Hematopoietic multipotent progenitor cell treated with erythropoietin and hydrocortisone succinate and interleukin-3 and kit ligand, for 4 days (in vitro differentiated cells): ENCODE measurements around the gene CYB561D2.

ENCODE experiments used
- DNase-seq: peaks from one replicate; pipeline ENCODE4 v3.0.0-alpha.2; 2015

The CYB561D2 gene

DNA sequence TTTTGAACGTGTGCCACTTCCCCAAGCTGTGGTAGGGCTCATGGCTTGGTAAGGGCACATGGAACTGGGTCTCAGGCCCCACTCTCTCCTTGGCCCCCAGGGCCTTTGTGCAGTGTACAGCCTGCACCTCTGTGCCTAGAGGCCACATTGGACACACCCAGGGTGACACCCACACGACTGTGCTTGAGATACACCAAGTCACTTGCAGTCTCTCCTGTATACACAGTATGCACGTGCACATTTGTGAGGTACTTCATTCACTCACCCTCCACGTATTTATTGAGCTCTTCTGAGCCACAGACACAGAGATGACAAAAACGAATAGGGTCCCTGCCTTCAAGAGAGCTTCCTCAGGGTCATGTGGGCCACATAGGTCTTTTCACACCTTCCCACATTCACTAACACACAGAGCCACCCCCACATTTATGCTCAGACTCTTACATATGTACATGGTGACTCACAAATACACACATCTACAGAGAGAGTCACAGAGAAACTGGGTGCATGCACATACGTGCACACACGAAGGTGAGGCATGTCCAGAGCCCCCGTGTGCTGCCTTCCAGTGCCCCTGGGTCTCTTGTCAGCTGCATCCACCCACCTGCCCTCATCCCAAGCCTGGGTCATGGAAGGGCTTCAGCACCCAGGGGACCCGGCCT lies 18.5 kb downstream of the CYB561D2 start:
- no peak for DNase-seq

DNA sequence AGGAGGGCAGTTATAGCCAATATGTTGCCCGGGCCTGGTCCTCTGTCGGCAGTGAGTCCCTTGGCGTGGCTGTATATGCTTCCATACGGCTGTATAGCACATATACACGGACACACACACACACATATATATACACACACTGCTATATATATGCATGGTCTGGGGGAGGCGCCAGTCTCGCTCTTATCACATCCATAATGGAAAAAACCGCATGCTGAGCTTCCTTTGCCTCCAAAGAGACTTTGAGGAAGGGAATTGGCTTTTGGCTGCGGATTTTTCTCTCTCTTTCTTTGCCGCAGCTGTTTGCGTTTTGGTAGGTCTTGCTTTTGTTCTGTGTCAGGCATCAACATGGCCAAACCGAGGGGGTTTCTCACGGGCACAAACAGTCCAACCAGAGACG lies 19.9 kb downstream of the CYB561D2 start:
- peak; percentile 72 for DNase-seq

DNA sequence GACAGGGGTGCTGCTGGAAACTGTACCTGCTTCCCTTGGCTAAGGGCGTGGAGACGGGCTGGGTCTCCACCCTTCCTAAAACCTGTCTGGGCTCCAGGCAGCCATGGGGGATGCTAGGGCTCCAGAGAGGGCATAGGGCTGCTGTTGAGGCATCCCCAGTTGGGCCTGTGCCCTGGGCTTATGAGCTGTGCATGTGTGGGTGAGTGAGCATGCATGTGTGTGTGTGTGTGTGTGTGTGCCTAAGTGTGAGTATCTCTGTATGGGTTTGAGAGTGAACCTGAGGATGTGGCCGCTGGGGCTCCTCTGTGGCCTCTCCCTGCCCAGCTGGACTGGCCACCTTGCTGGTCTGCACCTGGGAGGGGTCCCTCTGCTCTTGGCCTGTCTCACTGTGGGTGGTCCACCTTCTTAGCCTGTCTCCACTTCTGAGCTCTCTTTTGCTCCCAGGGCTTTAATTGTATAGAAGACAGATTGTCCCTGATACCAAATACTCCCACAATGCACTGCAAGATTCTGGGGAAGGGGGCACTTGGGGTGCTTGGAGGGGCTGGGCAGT lies 20.5 kb downstream of the CYB561D2 start:
- no peak for DNase-seq

DNA sequence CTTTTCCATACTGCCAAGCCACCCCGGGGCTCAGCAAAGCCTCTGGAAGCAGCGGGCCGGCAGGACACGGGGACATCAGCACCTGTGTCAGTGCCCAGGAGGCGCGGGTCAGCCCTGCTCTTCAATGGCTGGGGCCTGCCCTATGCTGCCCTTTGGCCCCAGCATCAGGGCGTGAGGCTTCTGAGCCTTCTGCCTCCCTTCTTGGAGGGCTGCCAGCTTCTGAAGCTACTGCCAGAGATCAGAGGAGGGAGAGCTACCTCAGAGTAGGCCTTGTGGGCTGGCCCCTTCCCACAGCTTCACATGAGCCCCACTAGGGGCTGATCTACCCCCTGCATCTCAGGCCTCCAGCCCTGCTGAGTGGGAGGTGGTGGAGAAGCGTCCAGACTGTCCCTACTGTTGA lies 21.7 kb downstream of the CYB561D2 start:
- peak; percentile 82 for DNase-seq

GRCh38 chr3:50373146-50374051 lies 22.7 kb downstream of the CYB561D2 start:
- no peak for DNase-seq

- no peak for DNase-seq
Measured at GRCh38 chr3:50374363-50375257, 23.9 kb downstream of the CYB561D2 start.

DNA sequence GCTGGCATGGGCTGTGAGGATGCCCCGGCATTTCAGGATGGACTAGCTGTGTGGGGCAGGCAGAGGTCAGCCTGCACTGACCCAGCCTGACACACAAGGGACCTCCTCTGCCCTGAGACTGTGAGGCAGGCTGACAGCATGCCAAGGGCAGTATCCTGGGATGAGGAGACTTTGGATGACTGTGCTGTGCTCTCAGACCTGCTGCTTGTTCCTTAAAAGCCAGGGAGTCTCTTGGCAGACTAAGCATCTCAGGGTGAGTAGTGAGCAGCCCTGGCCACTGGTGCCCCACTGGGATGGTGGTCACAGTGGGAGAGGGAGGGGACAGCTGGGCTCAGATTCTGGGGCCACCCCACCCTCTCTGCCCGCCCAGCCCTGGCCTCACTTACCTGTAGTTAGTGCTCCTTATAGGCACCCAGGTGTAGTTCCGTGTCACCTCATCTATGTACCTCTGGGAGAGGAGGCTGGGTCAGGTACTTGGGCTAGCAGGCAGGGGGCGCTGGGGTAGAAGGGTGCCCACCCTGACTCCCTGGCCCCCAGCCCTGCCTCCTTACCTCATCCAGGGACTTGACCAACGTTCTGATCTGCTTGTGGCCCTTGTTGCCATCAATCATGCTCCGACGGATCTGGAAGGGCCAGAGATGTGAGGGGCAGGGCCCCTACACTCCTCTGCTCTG lies 24.7 kb downstream of the CYB561D2 start:
- DNase-seq = no peak

DNA sequence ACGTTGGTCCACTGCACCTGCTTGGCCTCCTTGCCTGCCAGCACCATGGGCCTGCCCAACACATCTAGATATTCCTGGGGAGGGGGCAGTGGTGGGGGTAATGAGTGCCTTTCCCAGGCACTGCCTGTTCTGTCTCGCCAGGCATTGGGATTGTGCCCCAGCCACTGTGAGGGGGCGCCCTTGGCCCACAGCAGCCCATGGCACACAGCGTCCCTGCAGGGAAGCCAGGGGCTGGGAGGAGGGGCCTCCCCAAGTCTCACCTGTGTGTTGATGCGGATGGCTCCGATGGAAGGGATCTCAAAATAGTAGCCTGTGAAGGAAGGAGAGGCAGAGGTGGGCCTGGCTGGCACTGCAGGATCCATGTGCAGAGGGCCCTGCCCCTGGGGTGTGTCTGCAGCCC lies 27.4 kb downstream of the CYB561D2 start:
- DNase-seq = no peak

- no peak for DNase-seq
Measured at GRCh38 chr3:50378757-50379156, 28.1 kb downstream of the CYB561D2 start.

- no peak for DNase-seq
Measured at GRCh38 chr3:50380405-50381085, 29.9 kb downstream of the CYB561D2 start.

- DNase-seq = no peak
Measured at GRCh38 chr3:50381383-50381782, 30.7 kb downstream of the CYB561D2 start.

GRCh38 chr3:50382722-50383121 lies 32.1 kb downstream of the CYB561D2 start:
- DNase-seq = no peak

DNA sequence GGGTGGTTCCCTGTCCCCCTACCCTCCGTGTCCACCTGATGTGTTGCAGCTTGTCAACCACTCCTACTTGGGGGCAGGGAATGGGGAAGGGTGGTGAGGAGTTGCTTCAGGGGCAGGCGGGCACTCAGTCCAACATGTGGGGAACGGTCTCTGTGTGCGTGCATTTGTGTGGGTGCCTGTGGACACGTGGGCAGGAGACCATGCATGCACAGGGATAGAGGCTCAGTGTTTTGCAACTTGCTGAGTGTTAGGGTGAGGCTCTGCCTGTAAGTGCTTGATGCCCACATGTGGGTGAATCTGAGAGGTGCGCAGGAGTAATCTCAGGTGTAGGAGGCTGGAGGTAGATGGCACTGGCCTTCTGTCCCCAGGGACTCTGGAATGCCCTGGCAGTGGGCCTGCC lies 33.1 kb downstream of the CYB561D2 start:
- no peak for DNase-seq

GRCh38 chr3:50385754-50386153 lies 35.1 kb downstream of the CYB561D2 start:
- peak; percentile 70 for DNase-seq

DNA sequence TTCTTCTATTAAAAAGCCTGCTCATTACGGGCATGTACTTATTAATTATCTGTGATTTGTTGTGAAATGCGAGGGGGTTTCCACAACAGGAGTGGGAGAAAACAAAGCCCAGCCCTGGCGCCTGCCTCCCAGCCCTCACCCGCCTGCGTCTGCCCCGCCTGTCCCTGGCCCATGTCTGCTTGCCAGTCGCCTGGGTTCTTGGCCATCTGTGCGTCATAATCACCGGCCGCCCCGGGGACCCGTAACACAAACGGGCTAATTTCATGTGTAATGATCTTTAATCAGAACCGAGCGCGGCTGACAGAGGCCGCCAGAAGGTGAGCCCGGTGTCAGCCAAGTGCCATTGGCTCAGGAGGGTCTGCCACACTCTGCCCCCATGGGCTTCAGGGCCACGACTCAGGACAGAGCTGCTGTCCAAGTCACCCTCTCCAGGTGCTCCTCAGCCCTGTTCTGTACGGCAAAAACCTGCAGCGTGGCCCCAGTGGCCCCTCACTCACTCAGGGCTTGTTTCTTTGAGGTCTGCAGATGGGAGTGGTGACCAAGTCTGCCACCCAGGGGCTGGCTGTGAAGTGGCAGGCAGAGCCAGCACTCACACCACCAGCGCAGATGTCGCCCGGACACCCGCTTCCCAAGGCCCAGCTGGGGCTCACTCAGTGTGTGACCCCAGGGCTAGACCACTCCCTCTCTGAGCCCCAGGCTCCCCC lies 37.5 kb downstream of the CYB561D2 start:
- peak; percentile 58 for DNase-seq

DNA sequence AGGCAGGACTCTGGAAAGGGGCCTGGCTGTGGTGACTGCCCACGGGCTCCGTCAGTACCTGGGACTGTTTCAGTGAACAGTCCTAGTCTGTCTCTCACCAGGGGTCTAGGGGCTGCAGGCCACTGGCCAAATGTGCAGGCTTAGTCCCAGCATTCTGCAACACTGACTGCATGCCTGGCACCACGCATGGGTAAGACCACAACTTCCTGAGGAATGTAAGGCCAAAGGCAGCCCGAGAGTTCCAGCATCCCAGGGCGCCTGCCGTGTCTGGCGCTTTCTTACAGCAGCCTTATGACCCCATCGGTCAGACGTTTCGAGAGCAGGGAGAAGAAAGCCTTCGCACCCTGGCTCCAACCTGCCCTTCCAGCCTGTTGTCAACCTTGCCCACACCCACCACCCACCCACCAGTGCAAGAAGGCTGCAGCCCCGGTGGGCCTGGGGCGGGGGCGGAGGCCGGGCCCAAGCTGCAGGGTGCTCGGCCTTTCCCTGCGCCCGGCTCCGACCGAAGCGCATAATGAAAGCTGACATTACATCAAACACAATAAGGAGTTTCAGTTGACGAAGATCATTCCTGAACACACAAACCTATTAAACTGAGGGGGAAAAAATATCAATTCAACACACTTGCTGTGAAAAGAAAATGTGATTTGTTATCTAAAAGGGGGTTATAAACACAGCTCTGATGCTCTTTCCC lies 38.2 kb downstream of the CYB561D2 start:
- DNase-seq = no peak

GRCh38 chr3:50389414-50389767 lies 38.7 kb downstream of the CYB561D2 start:
- no peak for DNase-seq

DNA sequence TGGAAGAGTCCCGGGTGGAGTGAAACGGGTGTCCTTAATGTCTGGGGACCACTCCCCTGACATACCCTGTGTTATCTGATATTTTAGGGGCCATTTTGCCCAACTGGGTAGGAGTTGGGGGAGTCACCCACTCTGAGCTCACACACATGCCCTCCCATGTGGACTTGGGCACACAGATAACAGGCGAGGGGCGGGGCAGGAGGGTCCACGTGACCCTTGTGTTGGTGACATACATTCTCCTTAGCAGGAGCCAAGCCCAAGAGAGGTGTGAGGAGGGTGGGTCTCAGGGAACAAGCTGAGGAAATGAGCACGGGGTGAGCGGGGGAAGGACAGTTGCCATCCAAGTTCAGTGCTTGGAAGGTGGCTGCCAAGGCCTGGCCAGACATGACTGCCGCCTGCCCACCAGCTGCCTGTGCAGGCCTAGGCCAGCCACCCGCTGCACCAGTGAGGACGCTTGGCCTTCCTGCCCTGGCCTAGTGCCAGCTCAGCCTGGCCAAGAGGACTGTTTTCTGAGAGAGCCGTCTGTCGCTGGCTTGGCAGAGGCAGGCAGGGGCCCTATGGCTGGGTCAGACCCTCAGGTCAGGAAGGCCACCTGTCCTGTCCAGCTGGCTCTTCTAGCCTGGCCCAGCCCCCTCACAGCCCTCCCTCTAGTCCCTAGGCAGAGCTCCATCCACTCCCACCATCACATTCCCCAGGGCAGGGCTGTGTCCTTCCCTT lies 40.0 kb downstream of the CYB561D2 start:
- DNase-seq = peak; percentile 71

GRCh38 chr3:50392101-50392715 lies 41.5 kb downstream of the CYB561D2 start:
- DNase-seq = peak; percentile 18
